Measurements from ENCODE around the gene GPR137B.
A peak's percentile ranks its signal among the peaks of the same experiment; 100 is the strongest.

The GPR137B gene

DNA sequence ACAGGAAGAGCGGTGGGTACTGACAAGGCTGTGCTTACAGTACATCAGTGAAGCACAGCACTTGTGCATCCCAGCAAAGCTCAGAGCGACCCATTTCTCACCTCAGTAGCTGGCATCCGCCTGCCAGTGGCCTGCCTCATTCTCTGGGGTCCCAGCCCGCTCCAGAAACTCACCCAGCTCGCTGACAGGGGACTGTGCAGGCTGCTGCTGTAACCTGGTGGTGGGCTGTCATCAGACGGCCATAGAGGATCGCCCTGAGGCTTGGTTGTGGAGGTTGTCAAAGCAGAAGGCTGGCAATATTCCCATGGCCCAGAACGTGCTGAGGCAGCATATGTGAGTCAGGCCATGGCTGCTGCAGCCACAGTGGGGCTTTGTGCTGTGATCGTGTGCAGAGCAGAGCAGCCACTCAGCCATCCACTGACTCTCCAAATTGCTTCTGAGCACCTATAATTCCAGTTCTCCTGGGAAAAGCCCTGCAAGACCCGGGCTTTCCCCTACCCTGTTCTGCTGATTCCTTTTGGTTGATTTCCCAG, 13.6 kb upstream of the GPR137B start:
- POLR2A ChIA-PET, result no interaction called here
- Histone ChIP-seq H3K27ac (ENCODE audit: extremely low read depth, low read depth, low read length) (no peak overlapping the region), H3K4me1 (ENCODE audit: control insufficient read depth, insufficient read depth, low read length) (no peaks in the 10 kb centered on the region), H3K9me3 (ENCODE audit: control insufficient read depth, insufficient read depth, low read depth, low read length) (no peaks in the 10 kb centered on the region), H3K4me3 (ENCODE audit: low read depth, low read length) (no peak overlapping the region), H3K36me3 (ENCODE audit: control insufficient read depth in 2 of 2, insufficient read depth in 1 of 2, low read length in 2 of 2) (no peaks in the 10 kb centered on the region)
- CTCF ChIA-PET, result interaction anchor here (0.7 kb wide), 1 partner anchor 9 kb away, joined by 3 read pairs; no protein-coding TSS in a partner anchor
- TF ChIP-seq ZNF560 (tag by site-specific recombination; IDR thresholded peaks at IDR 0.05; ENCODE audit: borderline replicate concordance) (no peak), ZNF670 (tag by site-specific recombination; IDR thresholded peaks at IDR 0.05; ENCODE audit: low read depth) (no peak), ZNF548 (tag by site-specific recombination; IDR thresholded peaks at IDR 0.05) (no peak), ZNF248 (tag by site-specific recombination; IDR thresholded peaks at IDR 0.05) (no peak), SETDB1 (IDR thresholded peaks at IDR 0.05; ENCODE audit: insufficient read length, low read length) (no peak), ZNF610 (tag by site-specific recombination; IDR thresholded peaks at IDR 0.05; ENCODE audit: borderline replicate concordance) (no peak)
- TF ChIP-seq, protein P1, sequence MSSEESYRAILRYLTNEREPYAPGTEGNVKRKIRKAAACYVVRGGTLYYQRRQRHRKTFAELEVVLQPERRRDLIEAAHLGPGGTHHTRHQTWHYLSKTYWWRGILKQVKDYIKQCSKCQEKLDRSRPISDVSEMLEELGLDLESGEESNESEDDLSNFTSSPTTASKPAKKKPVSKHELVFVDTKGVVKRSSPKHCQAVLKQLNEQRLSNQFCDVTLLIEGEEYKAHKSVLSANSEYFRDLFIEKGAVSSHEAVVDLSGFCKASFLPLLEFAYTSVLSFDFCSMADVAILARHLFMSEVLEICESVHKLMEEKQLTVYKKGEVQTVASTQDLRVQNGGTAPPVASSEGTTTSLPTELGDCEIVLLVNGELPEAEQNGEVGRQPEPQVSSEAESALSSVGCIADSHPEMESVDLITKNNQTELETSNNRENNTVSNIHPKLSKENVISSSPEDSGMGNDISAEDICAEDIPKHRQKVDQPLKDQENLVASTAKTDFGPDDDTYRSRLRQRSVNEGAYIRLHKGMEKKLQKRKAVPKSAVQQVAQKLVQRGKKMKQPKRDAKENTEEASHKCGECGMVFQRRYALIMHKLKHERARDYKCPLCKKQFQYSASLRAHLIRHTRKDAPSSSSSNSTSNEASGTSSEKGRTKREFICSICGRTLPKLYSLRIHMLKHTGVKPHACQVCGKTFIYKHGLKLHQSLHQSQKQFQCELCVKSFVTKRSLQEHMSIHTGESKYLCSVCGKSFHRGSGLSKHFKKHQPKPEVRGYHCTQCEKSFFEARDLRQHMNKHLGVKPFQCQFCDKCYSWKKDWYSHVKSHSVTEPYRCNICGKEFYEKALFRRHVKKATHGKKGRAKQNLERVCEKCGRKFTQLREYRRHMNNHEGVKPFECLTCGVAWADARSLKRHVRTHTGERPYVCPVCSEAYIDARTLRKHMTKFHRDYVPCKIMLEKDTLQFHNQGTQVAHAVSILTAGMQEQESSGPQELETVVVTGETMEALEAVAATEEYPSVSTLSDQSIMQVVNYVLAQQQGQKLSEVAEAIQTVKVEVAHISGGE (tag by site-specific recombination; conservative IDR thresholded peaks at IDR 0.05; ENCODE audit: low read depth), result no peak

DNA sequence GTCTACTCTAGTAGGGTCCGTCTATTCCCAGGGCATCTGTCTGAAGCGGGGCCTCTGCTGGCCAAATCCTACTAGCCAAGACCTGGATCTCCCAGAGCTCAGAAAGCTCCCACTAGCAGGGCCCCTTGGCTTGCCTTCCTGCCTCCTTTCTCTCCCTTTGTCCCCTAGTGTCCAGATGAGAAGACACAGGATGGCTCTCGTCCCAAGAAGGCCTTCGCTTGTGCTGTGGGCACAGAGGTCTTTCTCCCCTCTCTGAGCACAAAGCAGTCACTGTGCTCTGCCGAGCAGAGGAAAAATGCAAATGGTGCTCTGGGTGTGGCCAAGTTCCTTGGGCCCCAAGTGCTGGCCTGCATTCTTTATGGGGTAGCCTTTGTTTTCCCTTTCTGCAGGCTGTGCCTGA, 13.0 kb upstream of the GPR137B start:
- ChIA-PET POLR2A (no interaction called here), CTCF (no interaction called here)
- Histone ChIP-seq H3K27ac (ENCODE audit: extremely low read depth, low read depth, low read length) (no peak overlapping the region), H3K4me1 (ENCODE audit: control insufficient read depth, insufficient read depth, low read length) (no peaks in the 10 kb centered on the region), H3K4me3 (ENCODE audit: low read depth, low read length) (no peak overlapping the region), H3K9me3 (ENCODE audit: control insufficient read depth, insufficient read depth, low read depth, low read length) (no peaks in the 10 kb centered on the region), H3K36me3 (ENCODE audit: control insufficient read depth in 2 of 2, insufficient read depth in 1 of 2, low read length in 2 of 2) (no peaks in the 10 kb centered on the region)
- TF ChIP-seq, protein P2, sequence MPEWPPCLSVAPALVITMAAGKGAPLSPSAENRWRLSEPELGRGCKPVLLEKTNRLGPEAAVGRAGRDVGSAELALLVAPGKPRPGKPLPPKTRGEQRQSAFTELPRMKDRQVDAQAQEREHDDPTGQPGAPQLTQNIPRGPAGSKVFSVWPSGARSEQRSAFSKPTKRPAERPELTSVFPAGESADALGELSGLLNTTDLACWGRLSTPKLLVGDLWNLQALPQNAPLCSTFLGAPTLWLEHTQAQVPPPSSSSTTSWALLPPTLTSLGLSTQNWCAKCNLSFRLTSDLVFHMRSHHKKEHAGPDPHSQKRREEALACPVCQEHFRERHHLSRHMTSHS (tag by site-specific recombination; IDR thresholded peaks at IDR 0.05), result no peak
- TF ChIP-seq ZNF660 (tag by site-specific recombination; IDR thresholded peaks at IDR 0.05) (no peak), ZBTB20 (tag by site-specific recombination; IDR thresholded peaks at IDR 0.05) (0 out of 2 replicates have a peak, but pooled peaks have one; percentile 10)
- TF ChIP-seq, protein P3, sequence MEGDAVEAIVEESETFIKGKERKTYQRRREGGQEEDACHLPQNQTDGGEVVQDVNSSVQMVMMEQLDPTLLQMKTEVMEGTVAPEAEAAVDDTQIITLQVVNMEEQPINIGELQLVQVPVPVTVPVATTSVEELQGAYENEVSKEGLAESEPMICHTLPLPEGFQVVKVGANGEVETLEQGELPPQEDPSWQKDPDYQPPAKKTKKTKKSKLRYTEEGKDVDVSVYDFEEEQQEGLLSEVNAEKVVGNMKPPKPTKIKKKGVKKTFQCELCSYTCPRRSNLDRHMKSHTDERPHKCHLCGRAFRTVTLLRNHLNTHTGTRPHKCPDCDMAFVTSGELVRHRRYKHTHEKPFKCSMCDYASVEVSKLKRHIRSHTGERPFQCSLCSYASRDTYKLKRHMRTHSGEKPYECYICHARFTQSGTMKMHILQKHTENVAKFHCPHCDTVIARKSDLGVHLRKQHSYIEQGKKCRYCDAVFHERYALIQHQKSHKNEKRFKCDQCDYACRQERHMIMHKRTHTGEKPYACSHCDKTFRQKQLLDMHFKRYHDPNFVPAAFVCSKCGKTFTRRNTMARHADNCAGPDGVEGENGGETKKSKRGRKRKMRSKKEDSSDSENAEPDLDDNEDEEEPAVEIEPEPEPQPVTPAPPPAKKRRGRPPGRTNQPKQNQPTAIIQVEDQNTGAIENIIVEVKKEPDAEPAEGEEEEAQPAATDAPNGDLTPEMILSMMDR (tag by site-specific recombination; IDR thresholded peaks at IDR 0.05), result peak; percentile 32; the same call in 1 of the 2 replicates

DNA sequence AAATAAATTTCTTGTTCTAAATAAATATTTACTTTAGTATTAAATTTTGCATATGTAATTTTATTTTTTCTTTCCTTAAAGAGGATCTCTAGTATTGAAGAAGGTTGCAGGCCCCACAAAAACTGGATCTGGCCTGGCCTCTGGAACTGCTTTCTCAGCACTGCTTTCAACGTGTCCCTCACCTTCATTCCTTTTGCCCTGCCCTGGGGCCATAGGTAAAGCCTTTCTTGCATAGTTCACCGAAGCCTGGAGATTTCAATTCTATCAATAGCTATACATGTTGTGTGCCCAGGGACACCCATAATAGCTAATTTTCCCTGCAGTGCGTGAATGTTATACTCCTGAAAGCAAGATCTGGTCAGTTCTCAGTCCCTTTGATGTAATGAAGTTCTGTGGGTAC, 12.0 kb upstream of the GPR137B start:
- no peaks in the 10 kb centered on the region for H3K36me3 ChIP-seq (ENCODE audit: control insufficient read depth in 2 of 2, insufficient read depth in 1 of 2, low read length in 2 of 2)
- ChIA-PET POLR2A (interaction anchor here (0.5 to 0.7 kb wide), 3 partner anchors 11 to 751 kb away, joined by 3 read pairs; no protein-coding TSS in a partner anchor), CTCF (interaction anchor here (0.6 to 0.7 kb wide), 3 partner anchors 207 to 1355 kb away, joined by 3 read pairs; no protein-coding TSS in a partner anchor)
- H3K9me3 ChIP-seq (ENCODE audit: control insufficient read depth, insufficient read depth, low read depth, low read length), result no peaks in the 10 kb centered on the region
- no peak overlapping the region for H3K27ac ChIP-seq (ENCODE audit: extremely low read depth, low read depth, low read length)
- no peak overlapping the region for H3K4me3 ChIP-seq (ENCODE audit: low read depth, low read length)
- H3K4me1 ChIP-seq (ENCODE audit: control insufficient read depth, insufficient read depth, low read length), result no peaks in the 10 kb centered on the region
- TF ChIP-seq HOXC10 (CRISPR knock-in tag; IDR thresholded peaks at IDR 0.05), result no peak
- no peak for TF ChIP-seq ZNF341 (tag by site-specific recombination; IDR thresholded peaks at IDR 0.05; ENCODE audit: low read depth)
- TF ChIP-seq, protein P4, sequence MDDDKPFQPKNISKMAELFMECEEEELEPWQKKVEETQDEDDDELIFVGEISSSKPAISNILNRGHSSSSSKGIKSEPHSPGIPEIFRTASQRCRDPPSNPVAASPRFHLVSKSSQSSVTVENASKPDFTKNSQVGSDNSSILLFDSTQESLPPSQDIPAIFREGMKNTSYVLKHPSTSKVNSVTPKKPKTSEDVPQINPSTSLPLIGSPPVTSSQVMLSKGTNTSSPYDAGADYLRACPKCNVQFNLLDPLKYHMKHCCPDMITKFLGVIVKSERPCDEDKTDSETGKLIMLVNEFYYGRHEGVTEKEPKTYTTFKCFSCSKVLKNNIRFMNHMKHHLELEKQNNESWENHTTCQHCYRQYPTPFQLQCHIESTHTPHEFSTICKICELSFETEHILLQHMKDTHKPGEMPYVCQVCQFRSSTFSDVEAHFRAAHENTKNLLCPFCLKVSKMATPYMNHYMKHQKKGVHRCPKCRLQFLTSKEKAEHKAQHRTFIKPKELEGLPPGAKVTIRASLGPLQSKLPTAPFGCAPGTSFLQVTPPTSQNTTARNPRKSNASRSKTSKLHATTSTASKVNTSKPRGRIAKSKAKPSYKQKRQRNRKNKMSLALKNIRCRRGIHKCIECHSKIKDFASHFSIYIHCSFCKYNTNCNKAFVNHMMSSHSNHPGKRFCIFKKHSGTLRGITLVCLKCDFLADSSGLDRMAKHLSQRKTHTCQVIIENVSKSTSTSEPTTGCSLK (tag by site-specific recombination; IDR thresholded peaks at IDR 0.05), result no peak
- no peak for TF ChIP-seq KLF16 (tag by site-specific recombination; IDR thresholded peaks at IDR 0.05)
- TF ChIP-seq ZNF777 (tag by site-specific recombination; IDR thresholded peaks at IDR 0.05; ENCODE audit: borderline replicate concordance), result no peak
